C4-2B (cell line): ENCODE results near the gene PACRG.

Experiments
- ZFX ChIP-seq: fragments of 450-650 bp; IDR thresholded peaks from 2 replicates; pipeline ENCODE4 v1.6.1; 2017
- TF ChIP-seq, protein P1 (sequence below): fragments of 450-650 bp; conservative IDR thresholded peaks from 2 replicates; pipeline ENCODE4 v1.5.1; 2017; ENCODE audit warnings: mild to moderate bottlenecking

DNA sequence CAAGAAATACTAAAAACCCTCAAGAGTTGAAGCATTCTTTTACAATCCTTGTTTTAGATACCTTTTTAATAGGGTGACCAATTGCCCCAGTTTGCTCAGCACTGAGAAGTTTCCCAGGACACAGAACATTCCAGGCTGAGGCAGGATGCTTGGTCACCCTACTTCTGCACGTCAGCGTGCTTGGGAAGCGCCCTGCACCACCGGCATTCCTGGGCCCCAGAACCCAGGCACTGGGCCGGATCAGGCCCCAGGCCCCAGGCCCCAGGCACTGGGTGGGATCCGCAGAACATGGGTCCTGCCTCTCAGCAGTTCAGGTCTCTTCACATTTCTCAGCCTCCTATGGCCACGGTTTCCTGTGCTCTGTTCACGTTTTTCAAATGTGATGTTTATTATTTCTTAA lies 472.9 kb downstream of the PACRG start:
- TF ChIP-seq, protein P1, sequence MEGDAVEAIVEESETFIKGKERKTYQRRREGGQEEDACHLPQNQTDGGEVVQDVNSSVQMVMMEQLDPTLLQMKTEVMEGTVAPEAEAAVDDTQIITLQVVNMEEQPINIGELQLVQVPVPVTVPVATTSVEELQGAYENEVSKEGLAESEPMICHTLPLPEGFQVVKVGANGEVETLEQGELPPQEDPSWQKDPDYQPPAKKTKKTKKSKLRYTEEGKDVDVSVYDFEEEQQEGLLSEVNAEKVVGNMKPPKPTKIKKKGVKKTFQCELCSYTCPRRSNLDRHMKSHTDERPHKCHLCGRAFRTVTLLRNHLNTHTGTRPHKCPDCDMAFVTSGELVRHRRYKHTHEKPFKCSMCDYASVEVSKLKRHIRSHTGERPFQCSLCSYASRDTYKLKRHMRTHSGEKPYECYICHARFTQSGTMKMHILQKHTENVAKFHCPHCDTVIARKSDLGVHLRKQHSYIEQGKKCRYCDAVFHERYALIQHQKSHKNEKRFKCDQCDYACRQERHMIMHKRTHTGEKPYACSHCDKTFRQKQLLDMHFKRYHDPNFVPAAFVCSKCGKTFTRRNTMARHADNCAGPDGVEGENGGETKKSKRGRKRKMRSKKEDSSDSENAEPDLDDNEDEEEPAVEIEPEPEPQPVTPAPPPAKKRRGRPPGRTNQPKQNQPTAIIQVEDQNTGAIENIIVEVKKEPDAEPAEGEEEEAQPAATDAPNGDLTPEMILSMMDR = no peak
- no peak for TF ChIP-seq ZFX
